Measurements from ENCODE around the gene GOLGA3.

- TF ChIP-seq NFIC (IDR thresholded peaks at IDR 0.05) = no peak
- TF ChIP-seq YY1 (IDR thresholded peaks at IDR 0.05; ENCODE audit: low read depth) = no peak
- no peak for TF ChIP-seq USF1 (IDR thresholded peaks at IDR 0.05)
- no peak for TF ChIP-seq TCF12 (IDR thresholded peaks at IDR 0.05; ENCODE audit: low read depth)
- TF ChIP-seq TAF1 (IDR thresholded peaks at IDR 0.05; ENCODE audit: low read depth) = no peak
Observed at GRCh38 chr12:132781938-132782337, 46.7 kb downstream of the GOLGA3 start.
